ENCODE data around the gene PDE2A.

The PDE2A gene

DNA sequence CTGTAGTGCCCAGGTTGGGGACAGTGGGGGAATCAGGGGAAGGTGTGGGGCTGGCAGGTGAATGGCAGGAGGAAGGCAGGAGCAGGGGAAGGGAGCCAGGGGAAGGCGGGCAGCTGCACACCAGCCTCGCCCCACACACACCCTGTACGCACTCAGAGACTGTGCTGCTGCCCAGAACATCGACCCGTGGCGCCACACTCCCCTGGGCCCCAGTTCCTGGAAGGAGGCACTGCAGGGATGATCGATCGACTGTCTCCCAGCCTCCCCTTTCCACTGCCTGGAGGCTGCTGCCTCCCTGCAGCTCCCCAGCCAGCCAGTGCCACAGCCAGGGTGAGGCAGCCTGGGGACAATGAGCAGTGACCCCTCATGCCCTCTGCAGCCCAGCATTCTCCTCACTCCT is 19.2 kb downstream of the PDE2A start:
- no peak for DNase-seq

DNA sequence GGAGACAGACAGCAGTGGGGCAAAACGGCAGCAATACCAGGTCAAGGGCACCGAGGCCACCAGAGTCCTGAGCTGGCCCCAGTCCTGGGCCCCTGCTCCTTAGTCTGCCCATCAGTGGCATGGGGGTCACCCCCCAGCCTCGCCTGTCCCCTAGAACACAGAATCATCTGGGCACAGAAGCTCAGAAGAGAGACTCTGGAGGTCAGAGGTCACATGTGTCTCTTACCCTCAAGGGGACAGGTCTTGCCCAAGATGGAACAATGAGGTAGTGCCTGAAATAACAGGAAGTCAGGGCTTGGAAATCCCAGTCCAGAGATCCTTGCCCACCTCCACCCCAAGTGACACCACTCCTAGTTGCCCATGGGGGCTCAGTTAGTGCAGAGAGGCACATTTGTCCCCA is 20.6 kb downstream of the PDE2A start:
- DNase-seq, result no peak

DNA sequence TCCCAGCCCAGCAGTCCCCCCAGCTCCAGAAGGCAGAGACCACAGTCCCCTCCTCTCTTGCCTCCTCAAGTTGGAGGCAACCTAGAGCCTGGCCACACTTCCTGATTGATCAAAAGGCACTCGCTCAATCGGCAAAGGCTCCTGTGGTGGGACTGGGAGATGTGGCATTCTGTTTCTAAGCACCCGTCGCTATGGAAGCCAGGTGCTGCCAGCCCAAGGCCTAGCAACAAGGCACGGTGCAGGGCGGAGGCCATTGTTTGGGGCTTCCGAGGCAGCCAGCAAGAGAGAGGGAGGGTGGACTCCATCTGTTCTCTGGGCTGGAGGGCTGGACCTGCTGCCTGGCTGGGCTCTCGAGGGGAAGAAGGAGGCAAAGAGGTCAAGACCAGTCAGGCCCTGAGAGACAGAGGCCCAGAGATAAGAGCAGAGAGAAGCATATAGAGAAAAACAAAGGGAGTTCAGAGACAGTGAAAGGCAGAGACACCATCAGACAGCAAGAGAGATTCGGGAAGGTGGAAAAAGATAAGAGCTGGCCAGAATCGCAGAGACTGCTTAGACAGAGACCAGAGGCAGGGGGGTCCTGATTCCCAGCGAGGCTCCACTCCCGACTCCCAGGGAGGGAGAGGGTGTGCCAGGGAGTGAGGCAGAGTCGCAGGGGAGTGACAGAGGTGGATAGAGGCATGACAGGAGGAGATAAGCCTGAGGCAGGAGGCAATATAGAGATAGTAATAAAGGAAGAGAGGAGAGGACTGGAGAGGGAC is 21.2 kb downstream of the PDE2A start:
- DNase-seq, result peak; percentile 25 to 77

DNA sequence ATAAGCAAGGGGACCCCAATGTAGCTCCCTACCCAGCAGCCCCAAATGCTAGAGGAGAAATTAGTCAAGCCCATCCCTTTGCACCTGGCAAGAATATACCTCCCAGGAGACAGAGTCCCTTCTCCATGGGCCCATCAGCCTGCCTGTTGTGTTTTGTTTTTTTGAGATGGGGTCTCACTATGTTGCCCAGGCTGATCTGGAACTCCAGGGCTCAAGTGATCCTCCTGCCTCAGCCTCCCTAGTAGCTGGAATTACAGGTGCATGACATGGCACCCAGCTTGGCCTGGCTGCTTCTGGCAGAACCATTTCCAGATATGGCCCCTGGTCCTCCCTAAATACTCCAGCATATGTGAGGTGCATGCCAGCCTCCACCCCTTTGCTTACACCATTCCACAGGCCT is 22.1 kb downstream of the PDE2A start:
- DNase-seq, result no peak

DNA sequence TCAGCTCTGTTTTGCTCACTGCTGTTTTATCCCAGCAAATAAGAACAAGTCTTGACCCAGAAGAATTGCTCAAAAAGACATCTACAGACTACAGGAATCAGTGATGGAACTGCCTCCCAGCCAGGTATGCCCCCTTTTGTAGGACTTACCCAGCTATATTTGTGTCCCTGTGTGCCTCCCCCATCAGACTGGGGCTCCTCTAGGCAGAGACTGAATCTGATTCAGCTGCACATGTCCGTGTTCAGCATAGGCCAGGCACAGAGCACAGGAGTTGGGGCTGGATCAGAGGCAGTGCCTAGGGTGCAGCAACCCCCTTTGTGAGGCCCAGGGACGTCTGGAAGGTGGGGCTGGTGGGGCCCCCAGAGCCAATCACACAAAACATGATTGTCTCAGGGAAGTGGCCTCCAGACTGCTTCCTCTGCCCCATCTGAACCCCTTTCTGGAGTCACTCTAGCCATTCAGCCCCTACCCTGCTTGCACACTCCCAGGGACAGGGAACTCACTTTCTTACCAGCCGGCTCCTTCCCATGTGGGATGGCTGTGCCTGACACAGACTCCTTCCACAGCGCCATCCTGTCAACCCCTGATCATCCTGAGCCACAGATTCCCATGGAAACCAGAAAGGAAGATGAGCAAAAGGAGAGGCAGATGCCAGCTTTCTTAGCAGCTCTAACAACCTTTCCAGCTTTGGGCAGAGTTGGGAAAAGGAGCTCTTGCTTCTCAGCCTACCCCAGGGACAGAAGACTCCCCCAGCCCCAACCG is 24.8 kb downstream of the PDE2A start:
- DNase-seq, result no peak

DNA sequence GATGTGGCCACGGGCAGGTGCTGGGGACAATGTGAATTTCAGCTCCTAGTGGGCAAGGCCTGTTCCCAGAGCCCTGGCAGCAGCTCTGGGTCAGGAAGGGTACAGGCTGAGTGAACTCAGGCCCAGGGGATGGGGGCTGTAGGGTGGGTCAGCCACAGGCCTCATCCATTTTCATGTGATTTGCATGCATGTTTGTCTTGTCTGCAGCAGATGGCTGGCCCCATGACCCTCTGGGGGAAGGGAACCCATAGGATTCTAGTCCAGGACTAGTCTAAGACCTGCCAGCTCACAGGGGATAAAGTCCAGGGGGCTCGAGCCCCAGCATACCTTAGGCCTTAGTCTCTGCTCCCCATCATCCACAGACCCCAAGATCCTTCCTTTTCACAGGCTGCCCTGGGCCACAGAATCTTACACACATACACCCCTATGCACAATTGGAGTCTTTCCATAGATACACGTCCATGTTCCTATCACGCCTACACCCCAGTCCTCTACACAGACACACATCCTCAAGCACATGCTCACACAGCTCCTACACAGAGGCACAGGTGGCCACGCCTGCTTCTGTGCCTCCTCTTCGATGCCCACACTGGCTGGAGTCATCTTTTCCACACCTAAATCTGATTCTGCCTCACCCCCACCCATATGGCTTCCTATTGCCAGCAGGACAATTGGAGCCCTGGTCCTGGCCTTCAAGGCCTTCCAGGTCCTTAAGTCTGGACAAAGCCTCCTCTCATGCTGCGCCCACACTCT is 25.7 kb downstream of the PDE2A start:
- DNase-seq, result no peak

DNA sequence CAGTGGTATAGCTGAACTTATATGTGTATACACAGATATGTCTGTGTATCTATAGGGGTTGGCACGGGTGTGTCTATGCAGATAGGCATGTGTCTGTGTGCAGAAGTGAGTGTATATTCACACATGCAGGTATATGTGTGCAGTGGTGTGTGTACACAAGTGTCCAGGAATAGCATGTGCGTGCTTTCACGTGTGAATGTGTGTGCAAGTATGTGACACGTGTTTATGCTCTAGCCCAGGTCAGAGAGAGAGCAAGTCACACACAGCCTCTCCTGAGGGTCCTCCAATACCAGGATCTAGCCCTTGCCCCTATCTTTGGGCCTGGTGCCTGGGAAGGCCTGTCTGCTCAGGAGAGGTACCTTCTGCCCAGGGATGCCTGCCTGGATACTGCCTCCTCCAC is 26.3 kb downstream of the PDE2A start:
- no peak for DNase-seq

DNA sequence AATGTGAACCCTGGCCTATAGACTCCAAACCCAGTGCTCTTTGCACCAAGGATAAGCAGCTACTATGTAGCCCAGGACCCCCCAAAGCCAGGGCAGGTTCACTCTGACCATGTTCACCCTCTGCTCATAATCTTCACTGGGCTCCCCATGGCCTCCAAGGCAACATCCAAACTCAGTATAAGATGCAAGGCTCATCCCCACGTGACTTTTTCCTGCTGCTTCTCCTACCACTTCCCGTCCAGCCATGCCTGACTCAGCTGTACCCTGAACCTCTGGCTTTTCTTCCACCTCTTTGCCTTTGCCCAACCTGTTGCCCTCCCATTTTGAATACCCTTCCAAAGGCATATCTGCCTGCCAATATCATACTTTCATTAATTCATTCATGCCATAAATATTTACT is 27.8 kb downstream of the PDE2A start:
- DNase-seq, result no peak

DNA sequence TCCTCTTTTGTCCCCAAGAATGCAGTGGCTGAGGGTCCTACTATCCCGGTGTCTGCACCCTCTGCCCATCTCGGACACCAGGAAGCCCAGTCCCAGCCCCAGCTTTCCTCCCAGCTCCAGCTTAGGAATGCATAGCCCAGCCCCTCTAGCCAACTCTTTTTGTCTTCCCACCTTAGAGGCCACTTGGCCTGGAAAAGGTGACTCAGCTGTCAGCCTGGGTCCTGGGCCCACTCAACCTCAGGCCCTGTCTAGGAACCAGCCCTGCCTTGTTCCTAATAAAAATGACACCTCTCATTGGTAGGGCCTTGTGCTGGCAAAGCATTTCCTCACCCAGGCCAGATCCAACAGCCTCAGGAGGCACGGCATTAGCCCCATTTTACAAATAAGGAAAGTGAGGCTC is 28.2 kb downstream of the PDE2A start:
- DNase-seq, result no peak

DNA sequence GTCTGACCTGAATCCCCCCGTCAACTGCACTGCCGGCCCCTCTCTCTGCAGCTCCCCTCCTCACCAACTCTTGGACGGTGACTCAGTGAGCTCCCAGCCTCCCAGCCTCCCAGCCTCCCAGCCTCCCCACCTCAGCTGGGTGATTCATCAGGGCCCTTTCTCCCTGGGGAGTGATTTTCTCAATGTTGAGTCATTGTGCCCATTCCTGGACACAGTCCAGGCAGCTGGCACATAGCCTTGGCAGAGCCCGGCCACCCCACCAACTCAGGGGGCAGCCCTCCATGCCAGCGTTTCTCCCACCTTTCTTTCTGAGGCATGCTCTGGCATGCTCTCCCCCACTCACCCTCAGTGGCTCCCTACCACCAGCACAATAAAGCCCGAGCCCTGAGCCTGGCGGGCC is 30.7 kb downstream of the PDE2A start:
- DNase-seq, result no peak

DNA sequence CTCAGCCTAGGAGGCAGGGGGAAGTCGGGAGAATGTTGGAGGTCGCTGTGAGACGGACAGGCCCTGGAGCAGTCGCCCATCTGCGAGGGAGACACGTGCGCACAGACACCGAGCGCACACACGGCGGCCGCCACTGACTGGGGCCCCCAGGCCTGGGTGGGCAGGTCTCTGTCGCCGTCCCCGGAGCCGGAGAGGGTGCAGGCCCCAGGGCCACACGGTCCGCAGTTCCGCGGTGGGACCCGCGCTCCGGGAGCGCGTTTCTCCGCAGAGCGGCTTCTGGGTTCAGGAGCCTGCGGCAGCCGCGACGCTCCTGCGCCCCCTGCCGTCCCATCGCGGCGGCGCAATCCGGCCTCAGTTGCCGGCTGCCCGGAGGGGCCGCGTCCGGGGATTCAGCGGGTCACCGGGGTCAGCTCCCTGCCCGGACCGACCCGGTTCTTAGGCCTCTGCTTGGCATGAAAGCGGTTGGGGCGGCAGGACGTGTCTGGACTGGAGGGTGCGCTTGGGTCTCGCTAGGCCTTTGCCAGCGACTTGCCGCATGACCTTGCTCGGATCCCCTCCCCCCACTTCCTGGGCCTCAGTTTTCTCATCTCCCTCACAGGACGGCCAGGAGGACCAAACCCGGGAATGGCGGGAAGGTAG is 31.2 kb downstream of the PDE2A start:
- peak in 1 of 2 experiments; percentile 49 for DNase-seq

DNA sequence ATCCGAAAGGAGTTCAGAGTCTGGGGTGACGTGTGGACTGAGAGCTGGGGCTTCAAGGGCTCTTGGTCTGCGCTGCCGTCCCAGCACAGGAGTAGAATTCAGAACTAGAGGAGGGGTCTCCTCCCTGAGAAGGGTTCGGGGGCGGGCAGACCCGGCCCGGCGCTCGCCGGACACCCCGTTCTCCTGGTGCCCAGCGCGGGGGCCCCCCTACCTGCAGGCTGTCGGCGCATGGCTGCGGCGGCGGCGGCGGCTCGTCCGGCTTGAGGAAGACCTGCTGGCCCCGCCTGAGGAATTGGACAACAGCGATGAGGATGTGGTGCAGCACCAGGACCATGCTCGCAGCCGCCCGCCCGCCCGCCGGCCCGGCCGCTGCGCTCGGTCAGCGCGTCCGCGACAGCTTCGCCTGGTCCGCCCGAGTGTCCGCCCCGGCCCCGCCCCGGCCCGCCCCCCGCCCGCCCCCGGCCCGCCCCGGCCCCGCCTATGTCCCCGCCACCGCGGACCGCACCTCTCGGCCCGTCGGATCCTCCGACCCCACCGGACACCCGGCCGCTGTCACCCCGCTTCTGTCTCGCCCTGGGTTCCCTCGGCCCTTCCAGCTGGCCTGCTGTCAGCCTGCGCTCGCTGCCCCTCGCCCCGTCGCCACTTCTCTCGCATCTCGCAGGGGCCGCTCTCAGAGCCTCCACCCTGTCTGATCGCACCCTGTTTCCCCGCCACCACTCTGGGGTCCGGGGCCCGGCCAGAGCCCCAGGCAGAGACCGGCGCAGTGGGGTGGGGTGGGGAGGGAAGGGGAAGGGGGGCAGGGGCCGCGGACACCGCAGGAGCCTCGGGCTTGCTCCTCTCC is 32.0 kb downstream of the PDE2A start:
- peak in 1 of 2 experiments; percentile 29 for DNase-seq

DNA sequence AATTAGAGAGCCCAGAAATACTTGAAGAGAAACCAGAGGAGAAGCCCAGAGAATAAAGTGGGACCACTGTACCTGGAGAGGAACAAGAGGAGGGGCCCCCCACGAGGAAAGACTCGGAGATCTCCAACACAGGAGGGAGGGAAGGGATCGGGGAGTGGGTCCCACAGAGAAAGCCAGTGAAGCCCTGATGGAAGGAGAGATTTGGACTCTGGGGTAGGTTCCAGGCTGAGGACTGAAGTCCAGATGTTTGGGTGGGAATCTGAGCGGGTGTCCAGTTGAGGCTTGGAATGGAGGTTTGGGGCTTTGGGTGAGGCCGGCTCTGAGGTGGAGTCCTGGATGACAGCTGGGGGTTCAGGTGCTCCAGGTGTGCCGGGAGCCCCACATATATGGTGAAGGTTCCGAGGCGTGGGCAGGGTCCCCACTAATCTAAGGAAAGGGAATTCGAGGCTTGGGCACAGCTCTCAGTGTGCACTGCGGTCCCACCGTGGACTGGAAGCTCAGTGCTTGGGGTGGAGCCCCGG is 32.6 kb downstream of the PDE2A start:
- DNase-seq, result no peak

DNA sequence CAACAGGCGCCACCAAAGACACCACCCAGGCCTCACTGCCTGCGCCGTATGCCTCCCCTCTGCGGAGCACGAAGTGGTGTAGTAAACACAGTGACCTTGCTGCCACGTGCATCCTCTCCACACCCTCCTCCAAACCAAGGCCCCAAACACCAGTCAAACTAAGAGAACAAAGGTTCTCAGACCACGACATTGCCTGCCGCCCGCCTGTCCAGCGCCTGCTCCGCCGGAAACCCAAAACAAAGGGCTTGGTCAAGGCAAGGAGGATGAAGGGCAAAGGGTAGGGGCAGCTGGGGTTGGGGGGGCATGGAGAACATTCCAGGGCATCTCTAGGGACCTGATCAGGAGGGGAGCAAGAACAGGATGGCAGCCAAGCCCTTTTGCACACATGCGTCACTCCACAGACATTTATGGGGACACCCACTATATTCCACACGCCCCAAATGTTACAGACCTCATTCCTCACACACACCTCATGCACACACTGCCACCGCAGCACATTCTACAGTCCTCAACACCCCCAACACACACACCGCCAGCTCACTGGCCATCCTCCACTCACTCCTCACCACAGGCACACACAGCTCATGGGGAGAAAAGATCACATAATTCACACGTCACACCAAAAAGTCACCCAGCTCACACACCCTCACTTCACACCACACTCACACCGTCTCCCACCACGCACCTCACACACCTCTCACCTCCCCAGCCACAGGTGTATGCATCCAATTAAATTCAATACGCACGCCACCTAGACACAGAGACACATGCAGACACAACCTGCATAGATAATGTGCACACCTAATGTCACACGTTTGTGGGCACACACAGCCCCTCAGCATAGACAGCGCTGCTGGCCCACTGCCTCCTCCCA is 34.5 kb downstream of the PDE2A start:
- DNase-seq, result no peak

DNA sequence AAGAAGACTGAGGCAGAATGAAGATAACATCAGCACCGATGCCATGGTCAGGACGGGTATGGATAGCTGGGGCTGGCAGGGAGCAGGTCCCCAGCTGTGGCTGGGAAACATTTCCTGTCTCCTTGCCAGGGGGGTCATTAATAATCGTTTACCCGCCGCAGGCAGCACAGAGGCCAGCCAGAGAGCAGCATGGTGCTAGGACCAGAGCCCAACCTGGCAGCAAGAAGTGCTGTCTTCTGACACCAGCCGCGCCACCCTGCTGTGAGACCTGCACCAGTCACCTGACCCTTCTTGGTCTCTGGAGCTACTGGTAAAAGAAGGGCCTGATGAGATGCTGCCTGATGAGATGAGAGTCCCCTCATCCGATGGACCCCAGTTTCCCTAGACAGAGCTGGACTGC is 36.3 kb downstream of the PDE2A start:
- DNase-seq, result no peak

DNA sequence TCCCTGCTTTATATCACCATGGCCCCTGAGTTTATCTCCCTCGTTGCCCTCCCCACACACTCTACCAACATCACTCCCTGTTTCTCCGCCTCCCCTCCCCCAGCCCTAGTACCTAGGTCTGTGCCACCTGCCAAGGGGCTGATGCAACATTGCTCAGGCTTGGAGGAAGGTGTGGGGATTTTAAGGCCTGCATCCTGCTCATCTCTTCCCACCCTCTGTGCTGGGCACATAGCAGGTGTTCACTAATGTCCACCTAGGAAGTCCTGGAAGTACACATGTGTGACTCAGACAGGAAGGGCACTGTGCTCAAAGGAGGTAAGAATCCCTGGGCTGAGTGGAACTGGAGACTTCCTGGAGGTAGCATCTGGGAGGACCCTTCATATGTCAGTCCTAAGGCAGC is 37.0 kb downstream of the PDE2A start:
- DNase-seq, result peak; percentile 62 to 70

DNA sequence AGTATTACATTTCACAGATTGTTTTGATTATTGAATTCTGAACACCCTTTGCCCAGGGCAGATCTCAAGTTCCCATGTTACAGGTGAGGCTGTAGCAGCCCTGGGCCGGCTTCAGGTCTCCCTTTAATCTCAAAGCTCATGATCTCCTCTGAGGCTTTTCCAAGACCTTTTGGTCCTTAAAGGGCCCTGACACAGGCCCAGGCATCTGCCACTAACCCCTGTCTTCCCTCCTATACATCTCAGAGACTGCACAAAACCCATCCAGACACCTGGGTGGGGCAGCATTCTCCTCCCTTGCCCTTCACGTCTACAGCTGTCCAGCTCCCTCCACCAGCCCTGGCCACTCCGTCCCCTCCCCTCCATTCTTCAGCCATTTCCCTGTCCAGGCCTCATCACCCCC is 37.8 kb downstream of the PDE2A start:
- peak; percentile 51 to 66 for DNase-seq

DNA sequence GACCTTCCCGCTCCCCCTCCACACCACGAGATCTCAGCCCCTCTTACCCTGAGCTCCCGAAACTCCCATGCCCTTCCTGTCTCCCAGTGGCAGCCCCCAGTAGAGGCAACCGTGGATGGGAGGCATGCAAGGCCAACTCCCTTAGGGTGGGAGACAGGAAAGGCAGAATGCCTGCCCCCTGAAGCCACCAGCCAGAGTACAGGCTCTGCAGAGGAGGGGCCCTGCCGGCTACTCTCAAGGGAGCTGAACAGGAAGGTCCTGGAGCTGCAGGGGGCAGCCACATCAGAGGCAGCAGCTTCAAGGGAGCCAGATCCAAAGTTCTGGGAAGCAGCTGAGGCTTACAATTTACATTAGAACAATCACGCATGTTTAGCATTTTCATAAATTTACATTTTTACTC is 38.3 kb downstream of the PDE2A start:
- DNase-seq, result no peak

DNA sequence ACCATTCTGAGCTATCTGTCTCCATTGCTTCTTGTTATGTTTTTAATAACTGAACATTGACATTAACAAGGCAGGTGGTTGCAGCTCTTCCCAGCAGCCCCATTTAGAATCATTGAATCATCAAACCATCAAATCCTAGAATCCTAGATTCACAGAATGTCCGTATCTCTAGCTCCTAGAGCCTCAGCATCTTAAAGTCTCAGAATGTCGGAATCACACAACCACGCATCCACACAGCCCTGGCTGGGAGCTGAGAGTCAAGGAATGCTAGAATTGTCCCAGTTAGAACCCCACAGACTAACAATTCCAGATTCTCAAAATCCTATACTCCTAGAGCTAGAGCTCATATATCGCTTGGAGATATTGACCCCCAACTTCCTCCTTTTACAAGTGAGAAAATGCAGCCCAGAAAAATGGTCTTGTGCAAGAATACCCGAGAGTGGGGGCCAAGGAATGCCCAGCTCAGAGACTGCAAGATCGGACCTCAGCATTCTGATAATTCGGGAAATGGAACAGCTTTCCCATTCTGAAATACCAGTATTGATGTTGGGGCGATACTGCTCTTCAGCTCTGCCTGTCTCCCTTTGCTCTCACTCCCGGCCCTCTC is 38.8 kb downstream of the PDE2A start:
- no peak for DNase-seq

DNA sequence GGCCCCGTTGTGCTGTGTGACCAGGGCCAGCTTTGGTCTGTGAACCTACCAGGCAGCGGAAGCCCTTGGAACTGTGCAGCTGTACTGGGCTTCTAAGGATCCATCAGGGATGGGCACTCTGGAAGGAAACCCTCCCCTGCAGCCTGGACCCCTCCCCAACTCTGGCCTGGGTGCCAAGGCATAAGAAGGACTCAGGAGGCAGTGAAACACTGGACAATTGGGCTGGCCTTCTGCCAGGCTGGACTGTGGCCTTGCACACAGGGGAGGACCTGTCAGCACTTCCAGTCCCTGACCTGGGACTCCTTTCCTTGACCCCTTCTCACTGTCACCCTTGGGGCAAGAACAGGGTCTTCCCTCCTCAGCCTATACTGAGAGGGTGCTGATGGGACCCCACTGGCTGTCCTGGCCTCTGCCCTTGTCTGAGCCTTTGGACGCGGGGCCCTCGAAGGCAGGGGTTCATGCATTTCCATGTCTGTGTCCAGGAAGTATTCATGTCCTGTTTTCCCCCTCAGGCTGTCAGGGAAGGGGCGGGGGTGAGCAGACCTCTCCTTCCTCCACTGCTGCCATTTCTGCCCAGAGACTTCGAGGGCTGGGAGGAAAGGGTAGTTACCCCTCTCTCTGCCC is 39.6 kb downstream of the PDE2A start:
- no peak for DNase-seq

Measured in NCI-H524 (cell line).